ENCODE measurements around the gene ADAMTS14.
A peak's percentile ranks its signal among the peaks of the same experiment; 100 is the strongest.

Gene ADAMTS14

GRCh38 chr10:70786799-70787415, 114.6 kb downstream of the ADAMTS14 start:
- Histone ChIP-seq H3K27me3 (replicated peaks; ENCODE audit: control insufficient read depth, insufficient read depth, low read length) (peaks cover 12% of the 10 kb centered on the region), H3K4me1 (ENCODE audit: control insufficient read depth, insufficient read depth, low read length) (peaks cover 7% of the 10 kb centered on the region), H3K4me3 (ENCODE audit: low read length) (no peak overlapping the region), H3K9me3 (ENCODE audit: control insufficient read depth, low read length) (no peaks in the 10 kb centered on the region), H3K9ac (ENCODE audit: low read length) (no peak overlapping the region), H3K36me3 (ENCODE audit: control insufficient read depth, insufficient read depth, low read length, severe bottlenecking) (no peaks in the 10 kb centered on the region)
- DNase-seq (ENCODE audit: low read depth) = peak; percentile 14

- Histone ChIP-seq H3K9me3 (ENCODE audit: control insufficient read depth, low read length) (peaks cover under 1% of the 10 kb centered on the region), H3K4me1 (ENCODE audit: control insufficient read depth, insufficient read depth, low read length) (no peaks in the 10 kb centered on the region), H3K36me3 (ENCODE audit: control insufficient read depth, insufficient read depth, low read length, severe bottlenecking) (no peaks in the 10 kb centered on the region), H3K4me3 (ENCODE audit: low read length) (no peak overlapping the region), H3K9ac (ENCODE audit: low read length) (no peak overlapping the region), H3K27me3 (replicated peaks; ENCODE audit: control insufficient read depth, insufficient read depth, low read length) (peaks cover 7% of the 10 kb centered on the region)
- DNase-seq (ENCODE audit: low read depth) = no peak
These were observed 119.2 kb downstream of the ADAMTS14 start for GRCh38 chr10:70791386-70792039.

- Histone ChIP-seq H3K4me3 (ENCODE audit: low read length) (no peak overlapping the region), H3K9ac (ENCODE audit: low read length) (no peak overlapping the region), H3K9me3 (ENCODE audit: control insufficient read depth, low read length) (peaks cover 5% of the 10 kb centered on the region), H3K27me3 (replicated peaks; ENCODE audit: control insufficient read depth, insufficient read depth, low read length) (peaks cover 20% of the 10 kb centered on the region), H3K4me1 (ENCODE audit: control insufficient read depth, insufficient read depth, low read length) (no peaks in the 10 kb centered on the region), H3K36me3 (ENCODE audit: control insufficient read depth, insufficient read depth, low read length, severe bottlenecking) (no peaks in the 10 kb centered on the region)
- DNase-seq (ENCODE audit: low read depth) = no peak
These were observed 123.3 kb downstream of the ADAMTS14 start for GRCh38 chr10:70795613-70796012.

- Histone ChIP-seq H3K9ac (ENCODE audit: low read length) (no peak overlapping the region), H3K9me3 (ENCODE audit: control insufficient read depth, low read length) (peaks cover 10% of the 10 kb centered on the region), H3K27me3 (replicated peaks; ENCODE audit: control insufficient read depth, insufficient read depth, low read length) (peaks cover 26% of the 10 kb centered on the region), H3K4me3 (ENCODE audit: low read length) (no peak overlapping the region), H3K4me1 (ENCODE audit: control insufficient read depth, insufficient read depth, low read length) (no peaks in the 10 kb centered on the region), H3K36me3 (ENCODE audit: control insufficient read depth, insufficient read depth, low read length, severe bottlenecking) (no peaks in the 10 kb centered on the region)
- no peak for DNase-seq (ENCODE audit: low read depth)
These were observed 125.5 kb downstream of the ADAMTS14 start for GRCh38 chr10:70797840-70798239.

- no peaks in the 10 kb centered on the region for H3K36me3 ChIP-seq (ENCODE audit: control insufficient read depth, insufficient read depth, low read length, severe bottlenecking)
- peaks cover 10% of the 10 kb centered on the region for H3K9me3 ChIP-seq (ENCODE audit: control insufficient read depth, low read length)
- H3K27me3 ChIP-seq (replicated peaks; ENCODE audit: control insufficient read depth, insufficient read depth, low read length) = peaks cover 26% of the 10 kb centered on the region
- H3K9ac ChIP-seq (ENCODE audit: low read length) = no peak overlapping the region
- no peak overlapping the region for H3K4me3 ChIP-seq (ENCODE audit: low read length)
- no peaks in the 10 kb centered on the region for H3K4me1 ChIP-seq (ENCODE audit: control insufficient read depth, insufficient read depth, low read length)
- DNase-seq (ENCODE audit: low read depth) = peak; percentile 25
These were observed 126.8 kb downstream of the ADAMTS14 start for GRCh38 chr10:70799124-70799523.

- DNase-seq (ENCODE audit: low read depth) = no peak
- H3K36me3 ChIP-seq (ENCODE audit: control insufficient read depth, insufficient read depth, low read length, severe bottlenecking) = no peaks in the 10 kb centered on the region
- H3K4me3 ChIP-seq (ENCODE audit: low read length) = no peak overlapping the region
- peaks cover 18% of the 10 kb centered on the region for H3K27me3 ChIP-seq (replicated peaks; ENCODE audit: control insufficient read depth, insufficient read depth, low read length)
- H3K9me3 ChIP-seq (ENCODE audit: control insufficient read depth, low read length) = peaks cover 6% of the 10 kb centered on the region
- peaks cover 15% of the 10 kb centered on the region for H3K4me1 ChIP-seq (ENCODE audit: control insufficient read depth, insufficient read depth, low read length)
- H3K9ac ChIP-seq (ENCODE audit: low read length) = no peak overlapping the region
These were observed 129.5 kb downstream of the ADAMTS14 start for GRCh38 chr10:70801854-70802253.

- Histone ChIP-seq H3K9ac (ENCODE audit: low read length) (no peak overlapping the region), H3K4me1 (ENCODE audit: control insufficient read depth, insufficient read depth, low read length) (peaks cover 15% of the 10 kb centered on the region), H3K9me3 (ENCODE audit: control insufficient read depth, low read length) (peaks cover 4% of the 10 kb centered on the region), H3K36me3 (ENCODE audit: control insufficient read depth, insufficient read depth, low read length, severe bottlenecking) (no peaks in the 10 kb centered on the region), H3K27me3 (replicated peaks; ENCODE audit: control insufficient read depth, insufficient read depth, low read length) (peaks cover 10% of the 10 kb centered on the region), H3K4me3 (ENCODE audit: low read length) (no peak overlapping the region)
- no peak for DNase-seq (ENCODE audit: low read depth)
These were observed 131.6 kb downstream of the ADAMTS14 start for GRCh38 chr10:70803775-70804420.

GRCh38 chr10:70804421-70804808, 132.1 kb downstream of the ADAMTS14 start:
- H3K9me3 ChIP-seq (ENCODE audit: control insufficient read depth, low read length) = peaks cover 4% of the 10 kb centered on the region
- H3K27me3 ChIP-seq (replicated peaks; ENCODE audit: control insufficient read depth, insufficient read depth, low read length) = peaks cover 6% of the 10 kb centered on the region
- H3K9ac ChIP-seq (ENCODE audit: low read length) = no peak overlapping the region
- H3K4me3 ChIP-seq (ENCODE audit: low read length) = no peak overlapping the region
- DNase-seq (ENCODE audit: low read depth) = no peak
- peaks cover 15% of the 10 kb centered on the region for H3K4me1 ChIP-seq (ENCODE audit: control insufficient read depth, insufficient read depth, low read length)
- H3K36me3 ChIP-seq (ENCODE audit: control insufficient read depth, insufficient read depth, low read length, severe bottlenecking) = no peaks in the 10 kb centered on the region

- Histone ChIP-seq H3K9me3 (ENCODE audit: control insufficient read depth, low read length) (peaks cover 4% of the 10 kb centered on the region), H3K4me3 (ENCODE audit: low read length) (no peak overlapping the region), H3K36me3 (ENCODE audit: control insufficient read depth, insufficient read depth, low read length, severe bottlenecking) (no peaks in the 10 kb centered on the region), H3K27me3 (replicated peaks; ENCODE audit: control insufficient read depth, insufficient read depth, low read length) (peaks cover 6% of the 10 kb centered on the region), H3K9ac (ENCODE audit: low read length) (no peak overlapping the region), H3K4me1 (ENCODE audit: control insufficient read depth, insufficient read depth, low read length) (peaks cover 15% of the 10 kb centered on the region)
- no peak for DNase-seq (ENCODE audit: low read depth)
These were observed 133.4 kb downstream of the ADAMTS14 start for GRCh38 chr10:70805619-70806215.

- DNase-seq (ENCODE audit: low read depth) = no peak
- Histone ChIP-seq H3K9me3 (ENCODE audit: control insufficient read depth, low read length) (peaks cover 3% of the 10 kb centered on the region), H3K9ac (ENCODE audit: low read length) (no peak overlapping the region), H3K4me3 (ENCODE audit: low read length) (no peak overlapping the region), H3K27me3 (replicated peaks; ENCODE audit: control insufficient read depth, insufficient read depth, low read length) (peaks cover 3% of the 10 kb centered on the region), H3K4me1 (ENCODE audit: control insufficient read depth, insufficient read depth, low read length) (peaks cover 15% of the 10 kb centered on the region), H3K36me3 (ENCODE audit: control insufficient read depth, insufficient read depth, low read length, severe bottlenecking) (no peaks in the 10 kb centered on the region)
These were observed 134.5 kb downstream of the ADAMTS14 start for GRCh38 chr10:70806841-70807240.

- H3K27me3 ChIP-seq (replicated peaks; ENCODE audit: control insufficient read depth, insufficient read depth, low read length) = no peaks in the 10 kb centered on the region
- DNase-seq (ENCODE audit: low read depth) = no peak
- H3K9ac ChIP-seq (ENCODE audit: low read length) = no peak overlapping the region
- H3K4me3 ChIP-seq (ENCODE audit: low read length) = no peak overlapping the region
- no peaks in the 10 kb centered on the region for H3K36me3 ChIP-seq (ENCODE audit: control insufficient read depth, insufficient read depth, low read length, severe bottlenecking)
- H3K9me3 ChIP-seq (ENCODE audit: control insufficient read depth, low read length) = no peaks in the 10 kb centered on the region
- H3K4me1 ChIP-seq (ENCODE audit: control insufficient read depth, insufficient read depth, low read length) = peaks cover 15% of the 10 kb centered on the region
These were observed 135.2 kb downstream of the ADAMTS14 start for GRCh38 chr10:70807556-70807955.

Measured in adipocyte (in vitro differentiated cells).